HTR-8/SVneo (cell line): Measurements from ENCODE around the gene AMBP.
"Not testable (repeated sequence)": the region's sequence is repeated elsewhere in the genome, so short reads cannot be mapped to it uniquely, and the experiment has no call there.

ENCODE experiments used
- DNase-seq: peaks from one replicate; pipeline ENCODE4 v3.0.0; 2011; ENCODE audit warnings: low spot score, mixed read lengths; ENCODE audit not compliant: insufficient read length
- FAIRE-seq: peaks from 2 replicates; lab custom pipeline; 2011; peaks lifted over from hg19 to GRCh38; lab: Jason Lieb, UNC

The AMBP gene

GRCh38 chr9:114093761-114094505 lies 15.8 kb upstream of the AMBP start:
- FAIRE-seq = no peak
- no peak for DNase-seq

- DNase-seq (no peak), FAIRE-seq (no peak)
Measured at GRCh38 chr9:114093031-114093471, 15.0 kb upstream of the AMBP start.

- DNase-seq = no peak
Measured at GRCh38 chr9:114092336-114092735, 14.2 kb upstream of the AMBP start.

GRCh38 chr9:114091711-114092110 lies 13.6 kb upstream of the AMBP start:
- DNase-seq = no peak
- no peak for FAIRE-seq

More at GRCh38 chr9:114092336-114092735, 14.2 kb upstream of the AMBP start:
- no peak for FAIRE-seq

GRCh38 chr9:114090798-114091197 lies 12.7 kb upstream of the AMBP start:
- FAIRE-seq = no peak

GRCh38 chr9:114089206-114089840 lies 11.2 kb upstream of the AMBP start:
- FAIRE-seq = no peak

More at GRCh38 chr9:114090798-114091197, 12.7 kb upstream of the AMBP start:
- no peak for DNase-seq

GRCh38 chr9:114088571-114089170 lies 10.6 kb upstream of the AMBP start:
- DNase-seq = no peak
- no peak for FAIRE-seq

More at GRCh38 chr9:114089206-114089840, 11.2 kb upstream of the AMBP start:
- DNase-seq = no peak

GRCh38 chr9:114087721-114088120 lies 9.6 kb upstream of the AMBP start:
- DNase-seq = no peak
- no peak for FAIRE-seq

- DNase-seq (no peak), FAIRE-seq (no peak)
Measured at GRCh38 chr9:114086607-114087006, 8.5 kb upstream of the AMBP start.

- no peak for DNase-seq
- no peak for FAIRE-seq
Measured at GRCh38 chr9:114086009-114086408, 7.9 kb upstream of the AMBP start.

GRCh38 chr9:114085387-114085789 lies 7.3 kb upstream of the AMBP start:
- FAIRE-seq (no peak), DNase-seq (no peak)

- FAIRE-seq (no peak), DNase-seq (no peak)
Measured at GRCh38 chr9:114084282-114085073, 6.4 kb upstream of the AMBP start.

- DNase-seq (no peak), FAIRE-seq (no peak)
Measured at GRCh38 chr9:114083666-114084065, 5.6 kb upstream of the AMBP start.

- FAIRE-seq, DNase-seq: not testable (repeated sequence)
Measured at GRCh38 chr9:114082763-114083412, 4.8 kb upstream of the AMBP start.

GRCh38 chr9:114082017-114082762 lies 4.1 kb upstream of the AMBP start:
- DNase-seq (peak; percentile 81), FAIRE-seq (no peak)

- DNase-seq = no peak
- no peak for FAIRE-seq
Measured at GRCh38 chr9:114081441-114082016, 3.4 kb upstream of the AMBP start.

- FAIRE-seq (no peak), DNase-seq (no peak)
Measured at GRCh38 chr9:114080773-114081440, 2.8 kb upstream of the AMBP start.

- no peak for FAIRE-seq
- DNase-seq = no peak
Measured at GRCh38 chr9:114080195-114080772, 2.2 kb upstream of the AMBP start.
